H1 (cell line): Measurements from ENCODE around the gene LRRTM4. TPM values are rescaled to one million over a fixed set of nuclear protein-coding genes. Genes with fewer than 3 reads are reported as not detected.

Experiments
- CTCF ChIA-PET: fragments of 300-600 bp; sonication (Branson Sonifier 250); formaldehyde crosslinking; loops from one replicate; lab custom pipeline; 2021; ENCODE audit not compliant: partially characterized antibody; lab: Charles Lee
- POLR2A ChIA-PET: fragments of 300-600 bp; sonication (Branson Sonifier 250); formaldehyde crosslinking; loops from one replicate; lab custom pipeline; 2021; ENCODE audit warnings: inconsistent platforms; ENCODE audit not compliant: partially characterized antibody; lab: Charles Lee
- DNase-seq, 2 experiments: peaks; one replicate each; pipeline versions ENCODE4 v3.0.0 to v3.0.0-alpha.2; 2010 to 2022; ENCODE audit warnings: low spot score in 2 of 2, low read depth in 1 of 2, mixed read lengths in 1 of 2
- FAIRE-seq: peaks from 2 replicates; lab custom pipeline; 2011; peaks lifted over from hg19 to GRCh38; lab: Jason Lieb, UNC
- H2AFZ ChIP-seq: 2 replicates; pipeline ENCODE4 v1.8.1; 2012; ENCODE audit warnings: low read length, inconsistent platforms
- H2AK5ac ChIP-seq: 2 replicates; pipeline ENCODE4 v1.6.1; 2013; ENCODE audit warnings: low read depth, low read length
- H2BK120ac ChIP-seq: replicated peaks from 2 replicates; pipeline ENCODE3; 2013; ENCODE audit warnings: low read depth, low read length, inconsistent platforms
- H2BK12ac ChIP-seq: 2 replicates; pipeline ENCODE4 v1.6.1; 2013; ENCODE audit warnings: low read depth, low read length
- H2BK15ac ChIP-seq: 2 replicates; pipeline ENCODE4 v1.6.1; 2013; ENCODE audit warnings: low read length
- H2BK20ac ChIP-seq: 2 replicates; pipeline ENCODE4 v1.6.1; 2013; ENCODE audit warnings: low read length
- H2BK5ac ChIP-seq: 2 replicates; pipeline ENCODE4 v1.6.1; 2013; ENCODE audit warnings: low read depth, low read length
- H3K14ac ChIP-seq: 2 replicates; pipeline ENCODE4 v1.6.1; 2013; ENCODE audit warnings: inconsistent platforms; ENCODE audit not compliant: insufficient read length
- H3K18ac ChIP-seq: 2 replicates; pipeline ENCODE4 v1.6.1; 2013; ENCODE audit warnings: low read length; ENCODE audit errors: extremely low read depth
- H3K23ac ChIP-seq: 2 replicates; pipeline ENCODE4 v1.6.1; 2013; ENCODE audit warnings: inconsistent platforms; ENCODE audit not compliant: insufficient read length
- H3K23me2 ChIP-seq: 2 replicates; pipeline ENCODE4 v1.6.1; 2013; ENCODE audit warnings: low read depth, low read length
- H3K27ac ChIP-seq: 2 replicates; pipeline ENCODE4 v1.6.1; 2011; ENCODE audit warnings: low read depth, low read length, inconsistent platforms
- H3K27me3 ChIP-seq, 4 experiments: replicated peaks in 1 of 4; 1 replicate in 1 of 4; 2 replicates in 3 of 4; pipeline versions ENCODE4 v1.6.1 to v1.8.1; 2011 to 2013; ENCODE audit warnings: low read length in 3 of 4, mild to moderate bottlenecking in 3 of 4, inconsistent platforms in 2 of 4, mixed read lengths in 2 of 4, moderate library complexity in 1 of 4; ENCODE audit not compliant: control insufficient read depth in 3 of 4, insufficient read depth in 3 of 4; ENCODE audit errors: extremely low read depth in 1 of 4
- H3K36me3 ChIP-seq, 4 experiments: 2 replicates each; pipeline versions ENCODE4 v1.6.1 to v1.8.1; 2011 to 2013; ENCODE audit warnings: mild to moderate bottlenecking in 4 of 4, low read length in 3 of 4, moderate library complexity in 2 of 4, control low read depth in 1 of 4, inconsistent platforms in 1 of 4; ENCODE audit not compliant: insufficient read depth in 4 of 4, control insufficient read depth in 2 of 4
- H3K4ac ChIP-seq: replicated peaks from 2 replicates; pipeline ENCODE3; 2013; ENCODE audit warnings: low read length, low read depth, mixed read lengths, inconsistent platforms; ENCODE audit not compliant: insufficient read length
- H3K4me1 ChIP-seq, 4 experiments: replicated peaks in 1 of 4; 1 replicate in 1 of 4; 2 replicates in 3 of 4; pipeline versions ENCODE4 v1.6.1 to v1.8.1; 2011 to 2013; ENCODE audit warnings: low read length in 3 of 4, inconsistent platforms in 2 of 4, mixed read lengths in 1 of 4; ENCODE audit not compliant: insufficient read depth in 4 of 4, control insufficient read depth in 3 of 4
- H3K4me2 ChIP-seq, 2 experiments: 2 replicates each; pipeline versions ENCODE4 v1.6.1 to v1.8.1; 2011 to 2013; ENCODE audit warnings: low read depth in 2 of 2, low read length in 2 of 2, control low read depth in 1 of 2, inconsistent platforms in 1 of 2, mild to moderate bottlenecking in 1 of 2; ENCODE audit not compliant: insufficient read depth in 1 of 2
- H3K4me3 ChIP-seq, 4 experiments: fragments of 200-600, 300-600 bp in 1 of 4; sonication (generic), shearing (Covaris generic), sonication (Bioruptor Twin) in 1 of 4; 2 replicates each; pipeline versions ENCODE4 v1.5.1 to v1.8.1; 2011 to 2016; ENCODE audit warnings: low read length in 4 of 4, low read depth in 3 of 4, control low read depth in 2 of 4, inconsistent platforms in 2 of 4, mild to moderate bottlenecking in 2 of 4, mixed read lengths in 1 of 4, moderate library complexity in 1 of 4; ENCODE audit not compliant: insufficient read depth in 2 of 4; ENCODE audit errors: extremely low read depth in 1 of 4
- H3K56ac ChIP-seq: replicated peaks from 2 replicates; pipeline ENCODE3; 2013; ENCODE audit warnings: low read depth, mild to moderate bottlenecking, mixed read lengths, low read length, inconsistent platforms; ENCODE audit not compliant: insufficient read length
- H3K79me1 ChIP-seq: 2 replicates; pipeline ENCODE4 v1.6.1; 2013; ENCODE audit warnings: low read depth, low read length, control low read depth
- H3K79me2 ChIP-seq, 2 experiments: 2 replicates each; pipeline versions ENCODE4 v1.6.1 to v1.8.1; 2012 to 2013; ENCODE audit warnings: low read length in 2 of 2, mild to moderate bottlenecking in 2 of 2, inconsistent platforms in 1 of 2; ENCODE audit not compliant: insufficient read depth in 2 of 2, control insufficient read depth in 1 of 2
- H3K9ac ChIP-seq, 4 experiments: replicated peaks in 1 of 4; 1 replicate in 1 of 4; 2 replicates in 3 of 4; pipeline versions ENCODE4 v1.6.1 to v1.8.1; 2011 to 2013; ENCODE audit warnings: low read depth in 3 of 4, low read length in 3 of 4, control low read depth in 2 of 4, mild to moderate bottlenecking in 2 of 4, moderate library complexity in 2 of 4, inconsistent platforms in 1 of 4; ENCODE audit errors: extremely low read depth in 1 of 4
- H3K9me3 ChIP-seq, 2 experiments: 2 replicates each; pipeline versions ENCODE4 v1.6.1 to v1.8.1; 2012 to 2013; ENCODE audit warnings: mild to moderate bottlenecking in 2 of 2, moderate library complexity in 2 of 2, control low read depth in 1 of 2, inconsistent platforms in 1 of 2, low read depth in 1 of 2, low read length in 1 of 2, mixed read lengths in 1 of 2; ENCODE audit not compliant: insufficient read depth in 2 of 2
- H4K20me1 ChIP-seq, 2 experiments: replicated peaks in 1 of 2; 2 replicates each; pipeline versions ENCODE3 to v1.8.1; 2011 to 2013; ENCODE audit warnings: inconsistent platforms in 2 of 2, low read length in 2 of 2, mild to moderate bottlenecking in 1 of 2; ENCODE audit not compliant: insufficient read depth in 2 of 2, control insufficient read depth in 1 of 2
- H4K5ac ChIP-seq: 2 replicates; pipeline ENCODE4 v1.6.1; 2013; ENCODE audit warnings: low read length, low read depth, mixed read lengths, inconsistent platforms; ENCODE audit not compliant: insufficient read length
- H4K8ac ChIP-seq: 2 replicates; pipeline ENCODE4 v1.8.0; 2013; ENCODE audit warnings: mild to moderate bottlenecking, moderate library complexity, low read length, inconsistent platforms; ENCODE audit not compliant: insufficient read depth; ENCODE audit errors: extremely low read depth
- H4K91ac ChIP-seq: replicated peaks from 2 replicates; pipeline ENCODE3; 2013; ENCODE audit warnings: low read length, mixed read lengths, inconsistent platforms; ENCODE audit not compliant: insufficient read length
- CHD2 ChIP-seq: IDR thresholded peaks from 2 replicates; pipeline ENCODE4 v1.6.1; 2012; ENCODE audit warnings: low read length, improper control_type of control experiment
- CTBP2 ChIP-seq: IDR thresholded peaks from 2 replicates; pipeline ENCODE4 v1.7.0; 2011; ENCODE audit warnings: borderline replicate concordance, mild to moderate bottlenecking, moderate library complexity, mixed read lengths, low read length; ENCODE audit not compliant: insufficient read depth, insufficient read length
- EGR1 ChIP-seq: IDR thresholded peaks from 2 replicates; pipeline ENCODE4 v1.6.1; 2011; ENCODE audit warnings: low read depth, low read length, borderline replicate concordance
- GABPA ChIP-seq: IDR thresholded peaks from 2 replicates; pipeline ENCODE4 v1.6.1; 2011; ENCODE audit warnings: mild to moderate bottlenecking, low read length, moderate library complexity, borderline replicate concordance; ENCODE audit not compliant: insufficient read depth
- KDM5A ChIP-seq: fragments of 200-600 bp; IDR thresholded peaks from 2 replicates; pipeline ENCODE4 v1.7.1; 2012; ENCODE audit warnings: mild to moderate bottlenecking, low read length, inconsistent platforms, mixed read lengths
- NANOG ChIP-seq: IDR thresholded peaks from 2 replicates; pipeline ENCODE4 v1.6.1; 2011; ENCODE audit warnings: low read length, low read depth, mild to moderate bottlenecking, inconsistent platforms; ENCODE audit not compliant: insufficient read depth, poor library complexity, severe bottlenecking
- RAD21 ChIP-seq, 2 experiments: IDR thresholded peaks in 1 of 2; conservative IDR thresholded peaks in 1 of 2; 2 replicates each; pipeline ENCODE4 v1.6.1; 2011; ENCODE audit warnings: low read depth in 2 of 2, low read length in 2 of 2, improper control_type of control experiment in 1 of 2, inconsistent platforms in 1 of 2, mild to moderate bottlenecking in 1 of 2, moderate library complexity in 1 of 2
- RFX5 ChIP-seq: IDR thresholded peaks from 2 replicates; pipeline ENCODE4 v1.6.1; 2011; ENCODE audit warnings: low read depth, low read length, improper control_type of control experiment, borderline replicate concordance
- RNF2 ChIP-seq: fragments of 200-900, 300-1000 bp; sonication (generic); IDR thresholded peaks from 2 replicates; pipeline ENCODE4 v1.7.1; 2016; ENCODE audit warnings: borderline replicate concordance, low read depth, mild to moderate bottlenecking, antibody characterized with exemption, low read length; ENCODE audit not compliant: poor library complexity, severe bottlenecking; ENCODE audit errors: missing control alignments
- SAP30 ChIP-seq: fragments of 300-600 bp; sonication (generic); IDR thresholded peaks from 2 replicates; pipeline ENCODE4 v1.7.1; 2012; ENCODE audit warnings: low read length, moderate library complexity, mild to moderate bottlenecking, inconsistent platforms; ENCODE audit not compliant: insufficient read depth, insufficient replicate concordance
- SIN3A ChIP-seq, 2 experiments: IDR thresholded peaks in 1 of 2; conservative IDR thresholded peaks in 1 of 2; 2 replicates each; pipeline ENCODE4 v1.6.1; 2011 to 2012; ENCODE audit warnings: low read length in 2 of 2, improper control_type of control experiment in 1 of 2, low read depth in 1 of 2, mild to moderate bottlenecking in 1 of 2
- TEAD4 ChIP-seq: IDR thresholded peaks from 2 replicates; pipeline ENCODE4 v1.6.1; 2012; ENCODE audit warnings: low read depth, low read length, inconsistent platforms, mixed read lengths
- WGBS, 2 experiments: shearing (Covaris generic) in 1 of 2; methylation state at CpG; one replicate each; pipeline versions ENCODE4 v1.1.6 to v1.1.7; 2013 to 2015; ENCODE audit warnings: low lambda C conversion rate in 2 of 2, mixed read lengths in 2 of 2, inconsistent platforms in 1 of 2, low coverage in 1 of 2, missing lambda C conversion rate in 1 of 2; ENCODE audit not compliant: insufficient replicate concordance in 2 of 2, insufficient coverage in 1 of 2, insufficient read length in 1 of 2; ENCODE audit errors: extremely low coverage in 1 of 2, missing lambda C conversion rate in 1 of 2; 5-methylcytosine and 5-hydroxymethylcytosine counted together
- polyA plus RNA-seq, 7 experiments: library from polyadenylated mRNA; depleted of rRNA in 3 of 7; stranded (reverse) in 5 of 7; unstranded in 2 of 7; fragments of >200 nt in 5 of 7; fragments of 200-250 nt in 2 of 7; gene quantifications; 1 replicate in 5 of 7; 2 replicates in 1 of 7; 4 replicates in 1 of 7; pipeline versions ENCODE4 v1.2.1 to v1.2.3, GENCODE V29; 2011 to 2013; ENCODE audit warnings: missing spikeins in 2 of 7, mixed read lengths in 2 of 7
- total RNA-seq: library from RNA; stranded (reverse); fragmentation: NEBNext Ultra II Directional; extraction: Animal tissue kit (Norgen Biotek cat#: 25700); gene quantifications from 2 replicates; pipeline ENCODE4 v1.2.1, GENCODE V29; 2021

The LRRTM4 gene
- total and polyA plus RNA-seq, 2 of the 8 experiments (the other 6 are each of a cell fraction or from before 2014, with no cell fraction given) = 3.6 to 9.5 TPM

DNA sequence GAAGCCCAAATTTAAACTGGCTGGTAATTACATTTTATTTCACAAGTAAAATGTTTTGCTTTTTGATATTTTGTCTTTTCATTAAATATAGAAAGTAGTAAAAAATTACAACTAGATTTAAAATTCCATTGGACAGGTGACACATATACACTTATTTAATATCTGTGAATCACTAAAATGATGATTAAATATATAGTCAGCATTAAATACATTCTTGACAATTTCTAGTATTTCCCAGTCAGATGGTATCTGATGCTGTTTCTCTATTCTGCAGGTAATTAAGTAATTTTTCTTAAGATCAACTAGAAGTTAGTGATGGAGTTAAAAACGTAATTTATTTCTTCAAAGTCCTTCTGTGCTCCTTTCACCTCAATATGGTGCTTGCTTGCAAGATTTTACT, 237.8 kb downstream of the LRRTM4 start:
- Histone ChIP-seq H2AFZ (no peak overlapping the region), H3K79me1 (no peaks in the 10 kb centered on the region), H3K23ac (no peak overlapping the region), H3K56ac (no peak overlapping the region), H3K4ac (no peak overlapping the region), H3K36me3 (no peaks in the 10 kb centered on the region), H3K79me2 (no peaks in the 10 kb centered on the region), H3K18ac (no peak overlapping the region), H3K14ac (no peak overlapping the region), H4K20me1 (no peaks in the 10 kb centered on the region), H2BK120ac (no peak overlapping the region), H2BK5ac (no peak overlapping the region), H3K23me2 (no peaks in the 10 kb centered on the region), H2BK12ac (no peak overlapping the region), H2AK5ac (no peak overlapping the region), H3K4me1 (no peaks in the 10 kb centered on the region), H3K4me3 (no peak overlapping the region), H3K9ac (no peak overlapping the region), H3K27ac (no peak overlapping the region), H4K91ac (no peak overlapping the region), H3K27me3 (no peaks in the 10 kb centered on the region), H2BK20ac (no peak overlapping the region), H2BK15ac (no peak overlapping the region), H3K9me3 (no peaks in the 10 kb centered on the region), H4K8ac (no peak overlapping the region), H3K4me2 (no peak overlapping the region), H4K5ac (no peak overlapping the region)
- ChIA-PET CTCF (no interaction called here), POLR2A (no interaction called here)
- no peak for DNase-seq
- FAIRE-seq = no peak
- no peak for TF ChIP-seq NANOG
- no peak for TF ChIP-seq TEAD4
- no peak for TF ChIP-seq RAD21 (IDR thresholded peaks at IDR 0.05 in 1 of 2, conservative IDR thresholded peaks at IDR 0.05 in 1 of 2; ENCODE audit: low read depth in 2 of 2, low read length in 2 of 2)
- TF ChIP-seq GABPA = no peak
- TF ChIP-seq EGR1 = no peak
- no peak for TF ChIP-seq KDM5A
- TF ChIP-seq SIN3A (conservative IDR thresholded peaks at IDR 0.05 in 1 of 2, IDR thresholded peaks at IDR 0.05 in 1 of 2; ENCODE audit: low read depth in 1 of 2, low read length in 2 of 2) = no peak
- TF ChIP-seq RNF2 = no peak
- no peak for TF ChIP-seq RFX5
- no peak for TF ChIP-seq SAP30
- TF ChIP-seq CHD2 = no peak
- no peak for TF ChIP-seq CTBP2
- WGBS, 2 experiments = 88% methylated on average over 1 of the region's 1 CpG; no CpG with 5 or more reads in 1 of the 2 experiments
